Measurements from ENCODE around the gene CPT1B. TPM values are rescaled to one million over a fixed set of nuclear protein-coding genes. Genes with fewer than 3 reads are reported as not detected.

Gene CPT1B
- total RNA-seq = 0.51 and 1.4 TPM in 2 replicates

GRCh38 chr22:50577987-50578775 lies at the start of gene CPT1B:
Gene CPT1B, minus strand, starts transcription at chr22:50578427. Its CDS starts 512 bp downstream, at chr22:50577915.

GRCh38 chr22:50600538-50600937 lies 22.3 kb upstream of the CPT1B start, which contains the start of gene MAPK8IP2:
Gene MAPK8IP2, plus strand, starts transcription at chr22:50600793. Its CDS starts 26 bp downstream, at chr22:50600819.

GRCh38 chr22:50582493-50583293 lies 4.5 kb upstream of the CPT1B start, which contains the start of gene CHKB:
Gene CHKB, minus strand, starts transcription at chr22:50582849. Its CDS starts 68 bp downstream, at chr22:50582781.

GRCh38 chr22:50562523-50563412 lies 15.5 kb downstream of the CPT1B start, which contains the start of gene SYCE3:
Gene SYCE3, minus strand, starts transcription at chr22:50562919. Its CDS starts 6,514 bp downstream, at chr22:50556405.

GRCh38 chr22:50545522-50546325 lies 32.5 kb downstream of the CPT1B start, which contains the start of gene KLHDC7B:
Gene KLHDC7B, plus strand, starts transcription at chr22:50545899. Its CDS starts 345 bp downstream, at chr22:50546244.

GRCh38 chr22:50529897-50530579 lies 48.2 kb downstream of the CPT1B start, which contains the start of gene TYMP:
Gene TYMP, minus strand, starts transcription at chr22:50530012. Its CDS starts 303 bp downstream, at chr22:50529709.

GRCh38 chr22:50525104-50525857 lies 52.9 kb downstream of the CPT1B start, which contains the start of gene SCO2:
Gene SCO2, minus strand, starts transcription at chr22:50525598. Its CDS starts 1,187 bp downstream, at chr22:50524411.

Other genes with a start within 250 kb of the CPT1B start
- gene PPP6R2, start 235.1 kb downstream of the CPT1B start, total RNA-seq = 44.7 and 47.3 TPM in 2 replicates
- gene SBF1, start 103.4 kb downstream of the CPT1B start, total RNA-seq = 53.8 and 57.3 TPM in 2 replicates
- 14.5 and 35.9 TPM in 2 replicates for gene ADM2, start 96.9 kb downstream of the CPT1B start, total RNA-seq
- 0.43 TPM in 1 of 2 replicates, not detected in the other for gene MIOX, start 91.6 kb downstream of the CPT1B start, total RNA-seq
- gene LMF2, start 70.7 kb downstream of the CPT1B start, total RNA-seq = 64.2 and 77.0 TPM in 2 replicates
- 22.5 and 28.0 TPM in 2 replicates for gene NCAPH2, start 70.2 kb downstream of the CPT1B start, total RNA-seq
- 1.3 and 2.5 TPM in 2 replicates for gene SCO2, start 52.8 kb downstream of the CPT1B start, total RNA-seq
- 46.3 and 57.6 TPM in 2 replicates for gene TYMP, start 48.4 kb downstream of the CPT1B start, total RNA-seq
- gene KLHDC7B, start 32.5 kb downstream of the CPT1B start, total RNA-seq = 1.8 and 2.4 TPM in 2 replicates
- not detected in 2 replicates for gene SYCE3, start 15.5 kb downstream of the CPT1B start, total RNA-seq
- gene CHKB, start 4.4 kb upstream of the CPT1B start, total RNA-seq = 25.7 and 26.1 TPM in 2 replicates
- gene MAPK8IP2, start 22.4 kb upstream of the CPT1B start, total RNA-seq = 0.68 and 2.7 TPM in 2 replicates
- 42.0 and 68.4 TPM in 2 replicates for gene ARSA, start 49.7 kb upstream of the CPT1B start, total RNA-seq
- gene SHANK3, start 94.4 kb upstream of the CPT1B start, total RNA-seq = 2.5 and 3.8 TPM in 2 replicates
- not detected in 2 replicates for gene ACR, start 159.8 kb upstream of the CPT1B start, total RNA-seq
- 6.7 and 16.2 TPM in 2 replicates for gene RABL2B, start 205.2 kb upstream of the CPT1B start, total RNA-seq

All from pericardium fibroblast (primary cell).